ENCODE measurements around the gene WWOX.

Gene WWOX

GRCh38 chr16:79136955-79137354 is 1037.5 kb downstream of the WWOX start:
- no peak for DNase-seq (ENCODE audit: low read depth in 2 of 2)

- DNase-seq (ENCODE audit: low read depth in 2 of 2): no peak
These were observed 1038.0 kb downstream of the WWOX start for GRCh38 chr16:79137426-79137939.

DNA sequence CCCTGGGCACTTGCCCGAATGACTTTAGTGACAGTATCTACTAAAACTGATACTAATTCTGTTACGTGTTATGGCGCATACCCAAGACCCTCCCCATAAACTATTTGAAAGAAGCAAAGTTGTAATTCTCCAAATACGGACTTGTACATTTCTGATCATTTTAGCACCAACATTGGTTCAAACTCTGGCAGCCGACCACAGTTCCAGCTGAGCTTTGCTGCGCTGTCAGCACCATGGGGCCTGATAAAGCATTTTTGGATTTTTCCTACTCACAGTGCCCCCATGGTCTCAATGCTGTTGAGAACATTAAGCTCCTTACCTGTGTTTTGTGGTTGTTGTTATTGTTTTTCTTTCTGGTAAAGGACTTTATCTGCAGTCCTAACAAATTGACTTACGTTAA is 1040.3 kb downstream of the WWOX start:
- no peak for DNase-seq (ENCODE audit: low read depth in 2 of 2)

DNA sequence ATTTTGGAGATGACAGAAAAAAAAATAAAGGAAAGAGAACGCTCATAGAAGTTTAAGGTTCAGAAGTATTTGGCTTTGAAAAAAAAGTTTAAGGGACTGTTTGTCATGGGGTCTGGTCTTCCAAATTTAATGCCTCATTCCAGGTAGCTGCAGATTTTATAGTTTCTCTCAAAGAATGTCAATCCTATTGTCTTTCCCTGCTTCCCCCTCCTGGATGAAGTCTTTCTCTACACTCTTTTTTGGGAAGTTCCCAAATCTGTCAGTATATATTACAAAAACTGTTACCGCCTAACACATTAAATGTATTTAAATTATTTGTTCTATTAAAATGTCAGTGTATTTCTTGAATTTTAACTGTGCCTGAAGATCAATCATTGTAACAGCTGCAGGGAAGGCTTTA is 1043.6 kb downstream of the WWOX start:
- no peak for DNase-seq (ENCODE audit: low read depth in 2 of 2)

- DNase-seq (ENCODE audit: low read depth in 2 of 2): no peak
These were observed 1050.7 kb downstream of the WWOX start for GRCh38 chr16:79150151-79150550.

GRCh38 chr16:79150632-79151310 is 1051.3 kb downstream of the WWOX start:
- no peak for DNase-seq (ENCODE audit: low read depth in 2 of 2)

DNA sequence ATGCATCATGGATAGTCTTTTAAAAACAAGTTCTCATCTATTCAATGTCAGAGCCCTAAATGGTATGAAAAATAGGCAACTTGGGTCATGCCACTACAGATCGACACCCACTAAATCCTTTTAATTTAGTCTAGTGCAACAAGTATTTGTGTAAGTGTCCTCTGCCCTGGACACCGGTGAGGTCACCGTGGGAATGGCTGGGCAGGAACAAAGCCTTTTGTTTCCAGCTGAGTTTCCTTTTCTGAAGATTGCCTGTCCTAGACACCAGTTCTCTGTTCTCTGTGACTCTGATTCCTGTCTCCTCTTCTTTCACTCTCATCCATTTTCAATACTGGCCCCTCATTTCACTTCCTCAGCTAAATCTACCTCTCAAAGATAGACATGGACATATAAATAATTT is 1054.6 kb downstream of the WWOX start:
- DNase-seq (ENCODE audit: low read depth in 2 of 2): no peak

- no peak for DNase-seq (ENCODE audit: low read depth in 2 of 2)
These were observed 1056.0 kb downstream of the WWOX start for GRCh38 chr16:79155471-79155870.

DNA sequence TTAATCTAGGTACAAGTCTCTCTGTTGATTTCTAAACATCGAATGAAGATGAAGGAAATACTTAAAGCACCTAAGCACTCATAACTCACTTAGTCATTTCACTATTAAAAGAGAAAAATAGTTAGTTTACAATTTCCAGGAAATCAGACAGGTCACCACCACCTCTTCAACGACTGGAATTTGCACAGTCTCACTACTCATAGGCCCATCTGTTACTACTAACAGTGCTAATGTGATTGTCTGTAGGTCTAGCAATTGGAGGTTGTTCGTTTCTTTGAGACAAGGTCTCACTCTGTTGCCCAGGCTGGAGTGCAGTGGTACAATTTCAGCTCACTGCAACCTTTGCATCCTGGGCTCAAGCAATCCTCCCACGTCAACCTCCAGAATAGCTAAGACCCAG is 1056.5 kb downstream of the WWOX start:
- DNase-seq (ENCODE audit: low read depth in 2 of 2): no peak

- no peak for DNase-seq (ENCODE audit: low read depth in 2 of 2)
These were observed 1057.3 kb downstream of the WWOX start for GRCh38 chr16:79156761-79157160.

DNA sequence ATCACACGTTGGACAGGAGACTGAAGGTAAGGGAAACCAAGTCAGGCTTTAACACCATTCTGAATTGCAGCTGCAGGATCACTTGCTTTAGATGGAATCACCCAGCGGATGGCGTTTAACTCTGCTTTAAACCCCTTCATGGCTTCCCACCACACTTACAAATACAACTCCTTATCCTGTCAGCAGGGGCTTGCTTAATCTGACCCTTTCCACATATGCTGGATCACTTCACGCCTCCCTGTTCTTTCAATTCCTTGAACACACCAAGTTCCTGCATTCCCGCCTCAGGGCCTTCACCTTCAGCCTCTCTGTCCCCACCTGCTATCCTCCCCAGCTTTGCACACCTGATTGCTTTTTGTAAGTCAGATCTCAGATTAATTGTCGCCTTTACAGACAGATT is 1058.9 kb downstream of the WWOX start:
- no peak for DNase-seq (ENCODE audit: low read depth in 2 of 2)

- DNase-seq (ENCODE audit: low read depth in 2 of 2): no peak
These were observed 1060.0 kb downstream of the WWOX start for GRCh38 chr16:79159261-79160049.

DNA sequence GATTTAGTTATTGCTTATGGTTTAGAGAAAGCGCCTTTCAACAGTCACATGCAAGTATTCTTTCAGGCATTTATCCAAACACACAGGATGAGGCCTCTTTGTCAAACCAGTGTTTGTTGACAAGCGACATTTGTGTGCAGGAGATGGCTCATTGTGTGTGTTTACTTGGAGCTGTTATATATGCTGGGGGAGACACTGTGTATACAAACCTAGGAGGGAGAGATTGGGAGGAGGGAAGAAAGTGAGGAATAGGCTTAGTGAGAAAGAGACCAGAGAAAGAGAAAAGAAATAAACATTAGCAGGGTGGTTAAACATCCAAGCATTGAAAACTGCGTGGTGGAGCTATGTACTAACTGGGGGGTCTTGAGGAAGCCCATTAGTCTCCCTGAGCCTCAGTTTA is 1063.5 kb downstream of the WWOX start:
- DNase-seq (ENCODE audit: low read depth in 2 of 2): no peak

GRCh38 chr16:79163691-79164387 is 1064.4 kb downstream of the WWOX start:
- DNase-seq (ENCODE audit: low read depth in 2 of 2): no peak

DNA sequence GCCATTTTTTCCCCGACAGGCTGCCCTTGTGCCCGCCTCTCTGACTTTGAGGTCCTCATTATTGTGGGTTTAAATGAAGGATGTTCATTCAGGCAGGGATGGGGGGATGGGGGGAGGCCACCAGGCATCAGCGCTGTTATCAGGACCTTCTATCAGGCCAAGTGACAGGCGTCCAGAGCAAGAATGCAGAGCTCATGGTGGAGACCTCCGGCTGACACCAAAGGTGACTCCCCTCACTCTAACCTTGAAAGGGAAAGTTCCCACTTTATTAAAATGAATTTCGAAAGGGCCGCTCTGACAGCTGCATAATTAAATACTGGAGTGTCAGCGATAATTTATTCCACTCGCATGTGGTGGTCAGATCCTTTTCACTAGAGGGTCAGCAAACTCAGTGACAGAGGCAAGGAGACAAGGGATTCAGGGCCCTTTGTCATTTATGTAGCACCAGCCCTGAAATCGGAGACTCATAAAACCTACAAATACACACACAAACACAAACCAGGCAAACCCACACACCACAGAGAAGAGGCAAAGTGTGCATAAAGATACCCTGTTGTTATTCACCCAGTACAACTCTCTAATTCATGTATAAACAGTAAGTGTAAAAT is 1065.0 kb downstream of the WWOX start:
- no peak for DNase-seq (ENCODE audit: low read depth in 2 of 2)

DNA sequence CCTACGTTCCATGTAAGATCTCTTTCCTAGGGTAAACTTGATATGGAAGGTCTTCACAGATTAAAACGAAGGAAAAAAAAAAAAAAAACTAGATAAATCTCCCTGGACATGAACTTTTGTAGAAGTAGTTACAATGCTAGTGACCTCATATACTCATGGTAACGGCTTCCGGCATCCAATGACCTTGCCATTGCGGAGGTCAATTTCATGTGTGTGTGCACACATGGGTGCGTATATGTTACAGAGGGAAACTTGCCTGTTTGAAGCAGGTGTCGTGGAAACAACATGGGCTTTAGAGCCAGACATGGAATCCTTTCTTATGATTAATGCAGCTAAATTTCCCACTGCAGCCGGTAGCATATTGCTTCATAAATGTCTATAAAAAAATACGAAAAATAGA is 1065.6 kb downstream of the WWOX start:
- DNase-seq (ENCODE audit: low read depth in 2 of 2): no peak

DNA sequence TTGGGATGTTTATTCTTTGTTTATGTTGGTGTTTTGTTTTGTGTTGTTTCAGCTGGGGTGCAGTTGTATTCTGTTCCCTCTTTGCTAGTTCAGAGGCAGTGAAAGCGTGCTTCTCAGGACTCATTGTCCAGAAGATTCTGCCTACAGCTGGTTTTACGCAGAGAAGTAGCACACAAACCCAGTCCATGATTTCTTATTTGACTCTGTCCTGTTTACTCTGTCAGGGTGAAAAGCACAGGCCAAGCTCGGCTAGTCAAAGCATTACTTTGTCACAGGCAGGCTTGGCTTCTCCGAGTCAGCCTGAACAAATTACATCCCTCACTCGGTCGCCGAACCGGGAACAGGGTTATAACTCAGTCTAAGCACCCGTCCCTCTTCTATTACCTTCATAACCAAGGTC is 1066.1 kb downstream of the WWOX start:
- no peak for DNase-seq (ENCODE audit: low read depth in 2 of 2)

- no peak for DNase-seq (ENCODE audit: low read depth in 2 of 2)
These were observed 1068.4 kb downstream of the WWOX start for GRCh38 chr16:79167893-79168292.

- DNase-seq (ENCODE audit: low read depth in 2 of 2): no peak
These were observed 1068.9 kb downstream of the WWOX start for GRCh38 chr16:79168321-79168720.

DNA sequence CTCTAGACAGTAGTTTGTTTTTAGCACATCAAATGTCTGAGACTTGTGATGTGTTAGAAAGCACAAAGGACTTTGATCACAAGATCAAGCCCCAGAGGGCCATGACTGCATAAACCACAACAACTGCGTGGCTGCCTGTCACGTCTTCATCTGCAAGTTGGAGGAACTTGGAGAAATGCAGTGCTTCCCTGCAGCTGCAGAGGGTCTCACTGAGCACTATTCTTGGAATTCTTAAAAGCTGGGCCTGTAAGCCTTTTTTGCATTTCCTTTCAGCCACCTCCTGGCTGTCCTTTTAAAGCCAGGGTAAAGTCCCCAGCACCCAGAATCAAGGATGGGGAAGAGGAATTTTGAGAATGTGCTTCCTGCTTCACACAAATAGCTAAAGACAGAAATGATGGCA is 1069.8 kb downstream of the WWOX start:
- no peak for DNase-seq (ENCODE audit: low read depth in 2 of 2)

- no peak for DNase-seq (ENCODE audit: low read depth in 2 of 2)
These were observed 1071.2 kb downstream of the WWOX start for GRCh38 chr16:79170555-79171246.

- DNase-seq (ENCODE audit: low read depth in 2 of 2): no peak
These were observed 1072.0 kb downstream of the WWOX start for GRCh38 chr16:79171504-79171903.
